Sciatic nerve (tissue), 2 donors: Measurements from ENCODE around the gene RANBP17. TPM values are rescaled to one million over a fixed set of nuclear protein-coding genes. Genes with fewer than 3 reads are reported as not detected.
"Not testable (repeated sequence)": the region's sequence is repeated elsewhere in the genome, so short reads cannot be mapped to it uniquely, and the experiment has no call there.

Source experiments
- ATAC-seq: fragments of 200-7000 bp; cut with Tn5 transposase; one replicate; pipeline ENCODE4 v1.9.1; 2020; ENCODE audit warnings: mild to moderate bottlenecking, moderate library complexity
- DNase-seq: peaks from one replicate; pipeline ENCODE4 v3.0.0-alpha.2; 2020; ENCODE audit warnings: low spot score
- intact Hi-C: fragments of 100-400 bp; cut with DNase I; formaldehyde crosslinking; loops from one replicate; pipeline ENCODE4 v1.14.2; 2022
- total RNA-seq: library from RNA; stranded (reverse); fragmentation: NEBNext Ultra II Directional; extraction: Animal tissue kit (Norgen Biotek cat#: 25700); gene quantifications from one replicate; pipeline ENCODE4 v1.2.1, GENCODE V29; 2021
- donor health status: DM: no; HTN: no; CAD: no.
- donor health status: DM: no; HTN: no; CAD: no.

Gene RANBP17
- total RNA-seq, 1 donor from 2014 or later: 14.8 TPM

DNA sequence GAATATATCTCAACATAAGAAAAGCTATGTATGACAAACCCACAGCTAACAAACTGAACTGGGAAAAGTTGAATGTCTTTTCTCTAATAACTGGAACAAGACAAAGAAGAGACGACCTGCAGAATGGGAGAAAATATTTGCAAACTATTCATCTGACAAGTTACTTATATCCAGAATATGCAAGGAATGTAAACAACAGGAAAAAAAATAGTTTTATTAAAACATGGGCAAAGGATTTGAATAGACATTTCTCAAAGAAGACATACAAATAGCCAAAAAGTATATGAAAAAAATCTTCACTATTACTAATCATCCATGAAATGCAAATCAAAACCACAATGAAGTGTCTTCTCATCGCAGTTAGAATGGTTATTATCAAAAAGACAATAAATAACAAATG lies 265.5 kb downstream of the RANBP17 start:
- ATAC-seq (no peak), DNase-seq (no peak)
- intact Hi-C loops: no loop called here

DNA sequence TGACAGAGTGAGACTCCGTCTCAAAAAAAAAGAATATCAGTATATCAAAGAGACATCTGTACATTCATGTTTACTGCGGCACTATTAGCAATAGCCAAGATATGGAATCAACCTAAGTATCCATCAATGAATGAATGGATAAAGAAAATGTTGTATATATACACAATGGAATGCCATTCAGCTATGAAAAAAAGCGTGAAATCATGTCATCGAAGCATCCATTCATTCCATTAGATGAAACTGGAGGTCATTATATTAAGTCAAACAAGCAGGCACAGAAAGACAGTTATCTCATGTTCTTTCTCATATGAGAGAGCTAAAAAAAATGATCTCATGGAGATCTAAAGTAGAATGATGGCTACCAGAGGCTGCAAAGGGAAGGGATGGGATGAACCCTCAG lies 266.3 kb downstream of the RANBP17 start:
- intact Hi-C loops: no loop called here
- no peak for DNase-seq

DNA sequence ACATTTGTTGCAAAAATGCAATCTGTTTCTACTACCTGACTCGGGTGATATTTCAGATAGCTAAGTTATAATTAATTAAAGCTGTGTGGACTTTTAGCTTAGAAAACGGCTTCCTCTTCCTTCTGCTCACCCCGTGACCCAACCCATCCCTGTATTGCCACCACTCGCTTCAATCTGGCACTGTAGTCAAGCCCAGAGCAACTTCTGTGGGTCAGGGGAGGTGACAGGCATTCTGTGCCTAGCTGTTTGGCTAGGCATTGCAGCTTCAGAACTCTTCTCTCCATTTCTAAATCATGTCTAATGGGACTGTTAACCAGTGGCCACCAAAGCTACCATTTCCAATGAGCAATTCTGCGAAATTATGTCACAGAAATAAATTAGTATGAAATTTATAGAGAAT lies 267.5 kb downstream of the RANBP17 start:
- DNase-seq (no peak), ATAC-seq (no peak)
- intact Hi-C loops: no loop called here

More for the DNA sequence above, 266.3 kb downstream of the RANBP17 start:
- no peak for ATAC-seq

- ATAC-seq (no peak), DNase-seq (no peak)
- intact Hi-C loops: no loop called here
Observed at GRCh38 chr5:171131497-171131896, 269.7 kb downstream of the RANBP17 start.

DNA sequence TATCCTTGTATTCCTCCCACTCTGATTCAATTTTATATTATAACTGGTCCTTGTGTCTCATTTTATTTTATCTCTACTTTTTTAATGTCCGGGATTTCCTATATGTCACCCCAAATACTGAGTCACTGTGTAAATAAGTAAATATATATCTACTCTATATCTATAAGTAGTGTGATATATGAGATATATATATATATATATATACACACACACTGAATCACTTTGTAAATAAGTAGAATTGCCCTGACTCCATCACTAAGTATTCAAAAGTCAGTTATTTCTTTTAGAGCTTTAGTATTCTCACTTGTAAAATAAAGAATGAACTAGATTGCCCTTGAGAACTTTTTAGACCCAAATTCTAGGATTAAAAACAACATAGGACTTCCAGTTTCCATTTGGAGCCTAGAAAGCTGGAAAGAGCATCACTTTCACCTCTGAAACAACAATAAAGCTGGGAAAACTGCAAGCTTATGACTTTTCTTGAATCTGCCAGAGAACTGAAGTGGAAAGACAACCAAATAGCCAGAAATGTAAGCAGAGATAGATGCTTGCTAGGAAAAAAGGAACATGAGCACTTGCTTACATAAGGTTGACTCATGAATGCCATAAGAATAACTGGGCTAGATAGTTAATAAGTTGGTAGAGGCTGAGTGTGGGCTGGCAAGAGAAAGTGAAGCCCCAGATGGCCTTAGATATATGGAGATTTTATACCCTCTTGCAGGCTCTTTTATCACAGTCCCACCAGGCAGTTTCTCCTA lies 276.1 kb downstream of the RANBP17 start:
- no peak for DNase-seq
- intact Hi-C loops: no loop called here
- no peak for ATAC-seq

DNA sequence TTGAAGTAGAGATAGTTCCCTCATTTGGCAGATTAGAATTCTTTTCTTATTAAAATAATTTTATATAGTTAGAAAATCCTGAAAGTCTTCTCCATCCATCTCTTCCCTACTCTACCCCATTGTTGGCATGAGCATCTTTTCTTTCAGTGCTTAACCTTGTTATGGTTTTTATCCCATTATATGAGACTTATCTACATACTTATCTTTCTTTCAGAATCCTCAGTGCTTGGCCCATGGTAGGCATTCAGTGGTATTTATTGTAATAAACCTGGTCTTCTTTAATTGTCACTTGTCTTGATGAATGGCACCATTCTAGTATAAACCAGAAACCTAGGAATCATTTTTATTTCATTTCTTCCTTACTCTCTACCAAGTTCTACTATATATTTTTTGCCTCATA lies 277.4 kb downstream of the RANBP17 start:
- no peak for ATAC-seq
- DNase-seq: no peak
- intact Hi-C loops: no loop called here

GRCh38 chr5:171142617-171143016 lies 280.8 kb downstream of the RANBP17 start:
- intact Hi-C loops: no loop called here
- DNase-seq (no peak), ATAC-seq (no peak)

DNA sequence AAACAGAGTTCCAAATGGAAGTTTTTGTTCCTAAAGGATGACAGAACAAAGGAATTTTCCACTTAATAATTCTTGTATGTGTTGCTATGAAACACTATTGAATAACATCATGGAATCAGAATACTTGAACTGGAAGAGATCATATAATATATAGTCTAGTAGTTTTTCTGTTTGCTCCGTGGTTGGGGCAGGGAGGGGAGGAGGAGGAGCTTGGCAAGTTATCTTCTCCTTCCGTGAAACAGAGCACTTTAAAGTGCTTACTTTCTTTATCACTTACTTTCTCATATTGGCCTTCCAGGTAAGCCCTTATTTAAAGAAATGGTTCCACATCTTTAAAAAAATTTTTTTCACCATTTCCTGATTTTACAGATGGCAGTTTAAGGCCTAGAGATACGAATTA lies 281.4 kb downstream of the RANBP17 start:
- intact Hi-C loops: no loop called here
- DNase-seq (no peak), ATAC-seq (no peak)

DNA sequence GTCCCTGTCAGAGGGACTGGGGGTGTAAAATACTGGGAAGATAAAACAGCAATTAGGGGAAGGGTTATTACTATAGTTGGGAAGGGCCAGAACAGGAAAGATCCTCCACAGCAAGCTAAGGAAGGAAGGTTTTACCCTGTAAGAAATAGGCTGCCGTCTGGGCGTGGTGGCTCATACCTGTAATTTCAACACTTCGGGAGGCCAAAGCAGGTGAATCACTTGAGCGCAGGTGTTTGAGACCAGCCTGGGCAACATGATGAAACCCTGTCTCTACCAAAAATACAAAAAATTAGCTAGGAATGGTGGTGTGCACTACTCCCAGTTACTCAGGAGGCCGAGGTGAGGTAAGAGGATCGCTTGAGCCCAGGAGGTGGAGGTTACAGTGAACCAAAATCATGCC lies 282.1 kb downstream of the RANBP17 start:
- no peak for ATAC-seq
- DNase-seq: no peak
- intact Hi-C loops: no loop called here

GRCh38 chr5:171149333-171149732 lies 287.5 kb downstream of the RANBP17 start:
- ATAC-seq (no peak), DNase-seq (no peak)
- intact Hi-C loops: no loop called here

- intact Hi-C loops: no loop called here
- no peak for ATAC-seq
- DNase-seq: no peak
Observed at GRCh38 chr5:171149772-171150171, 288.0 kb downstream of the RANBP17 start.

- ATAC-seq (no peak), DNase-seq (no peak)
- intact Hi-C loops: no loop called here
Observed at GRCh38 chr5:171152382-171152781, 290.6 kb downstream of the RANBP17 start.

DNA sequence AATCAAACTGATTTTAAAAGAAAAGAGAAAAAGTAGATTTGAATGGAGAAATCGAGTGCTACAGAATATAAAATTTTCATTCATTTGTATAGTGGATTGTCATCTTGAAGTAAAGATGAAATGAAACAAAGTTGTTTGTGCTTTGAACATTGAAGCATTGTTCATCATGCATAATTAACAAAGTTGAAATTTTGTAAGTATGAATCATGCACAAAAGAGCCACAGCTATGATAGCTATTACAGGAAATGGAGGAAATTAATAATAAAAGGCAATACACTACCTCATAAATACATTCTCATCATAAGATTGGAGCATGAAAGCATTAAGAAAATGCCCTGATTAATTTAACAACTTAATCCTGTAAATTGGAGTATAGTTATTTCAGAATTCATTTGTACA lies 293.8 kb downstream of the RANBP17 start:
- DNase-seq: no peak
- ATAC-seq: no peak
- intact Hi-C loops: no loop called here

GRCh38 chr5:171157276-171157675 lies 295.5 kb downstream of the RANBP17 start:
- no peak for ATAC-seq
- DNase-seq: no peak
- intact Hi-C loops: no loop called here

- intact Hi-C loops: no loop called here
- DNase-seq (no peak), ATAC-seq (no peak)
Observed at GRCh38 chr5:171157775-171158174, 296.0 kb downstream of the RANBP17 start.

GRCh38 chr5:171158581-171158980 lies 296.8 kb downstream of the RANBP17 start:
- DNase-seq (no peak), ATAC-seq (no peak)
- intact Hi-C loops: no loop called here

DNA sequence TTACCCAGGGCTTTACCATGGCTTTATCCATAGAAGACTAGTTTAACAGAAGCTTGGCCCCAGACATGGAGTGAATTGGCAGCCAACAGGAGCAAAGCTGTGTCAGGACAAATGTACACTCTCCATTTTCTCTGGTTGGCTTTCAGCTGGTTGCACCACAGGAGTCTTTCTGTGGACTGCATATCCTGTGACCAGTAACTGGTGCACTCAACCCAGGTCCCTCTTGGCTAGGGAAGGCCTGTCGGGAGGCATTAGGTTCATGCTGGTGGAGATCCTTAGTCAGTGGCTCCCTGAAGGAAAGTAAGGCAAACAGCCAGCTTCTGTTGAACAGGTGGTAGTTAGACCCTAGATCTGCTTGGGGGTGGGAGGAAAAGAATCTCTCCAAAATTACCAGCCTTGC lies 300.3 kb downstream of the RANBP17 start:
- no peak for DNase-seq
- ATAC-seq: no peak
- intact Hi-C loops: no loop called here

DNA sequence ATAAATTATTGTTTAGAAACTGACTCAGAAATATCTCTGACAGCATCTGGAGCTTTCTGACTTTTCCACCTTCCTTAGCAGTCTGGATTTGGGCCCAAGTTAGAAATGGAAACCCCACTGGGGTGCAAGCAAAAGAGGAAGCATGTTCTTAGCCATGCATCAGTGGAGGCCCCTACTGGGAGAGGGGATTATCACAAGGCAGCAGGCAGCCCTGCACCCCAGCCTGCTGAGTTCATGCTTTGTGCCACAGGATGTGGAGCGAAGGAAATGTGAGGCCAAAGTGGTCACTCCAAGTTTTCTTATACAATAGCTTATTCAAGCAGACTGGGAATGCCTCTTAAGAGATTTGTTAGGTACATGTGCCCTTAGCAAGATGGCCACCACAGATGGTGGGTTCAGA lies 300.8 kb downstream of the RANBP17 start:
- intact Hi-C loops: no loop called here
- ATAC-seq: no peak
- DNase-seq: no peak

DNA sequence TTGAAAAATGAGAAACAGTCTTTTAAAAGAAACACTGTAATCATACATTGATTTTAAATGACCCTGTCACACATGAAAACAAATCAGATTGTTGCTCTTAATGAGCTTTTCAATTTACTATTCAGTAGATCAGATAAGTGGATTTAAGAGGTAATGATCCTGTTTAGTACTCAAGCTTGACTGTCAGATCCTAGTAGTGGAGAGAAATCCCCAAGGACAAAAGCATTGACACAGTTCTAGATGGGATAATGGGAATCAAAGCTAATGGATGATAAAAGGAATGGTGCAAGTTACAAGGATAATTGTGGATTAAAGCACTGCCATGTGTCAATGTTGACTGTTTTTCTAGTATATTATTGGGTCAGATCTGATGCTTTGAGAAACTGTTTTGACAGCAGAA lies 304.9 kb downstream of the RANBP17 start:
- intact Hi-C loops: no loop called here
- DNase-seq (no peak), ATAC-seq (no peak)

GRCh38 chr5:171168171-171168570 lies 306.4 kb downstream of the RANBP17 start:
- intact Hi-C loops: no loop called here
- ATAC-seq: no peak

DNA sequence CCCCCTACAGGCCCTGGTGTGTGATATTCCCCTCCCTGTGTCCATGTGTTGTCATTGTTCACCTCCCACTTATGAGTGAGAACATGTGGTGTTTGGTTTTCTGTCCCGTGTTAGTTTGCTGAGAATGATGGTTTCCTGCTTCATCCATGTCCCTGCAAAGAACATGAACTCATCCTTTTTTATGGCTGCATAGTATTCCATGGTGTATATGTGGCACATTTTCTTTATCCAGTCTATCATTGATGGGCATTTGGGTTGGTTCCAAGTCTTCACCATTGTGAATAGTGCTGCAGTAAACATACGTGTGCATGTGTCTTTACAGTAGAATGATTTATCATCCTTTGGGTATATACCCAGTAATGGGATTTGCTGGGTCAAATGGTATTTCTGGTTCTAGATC lies 313.1 kb downstream of the RANBP17 start:
- ATAC-seq, intact Hi-C loops, DNase-seq: not testable (repeated sequence)

More at GRCh38 chr5:171168171-171168570, 306.4 kb downstream of the RANBP17 start:
- DNase-seq: no peak
